Measurements from ENCODE around the gene FHIP1A.

DNA sequence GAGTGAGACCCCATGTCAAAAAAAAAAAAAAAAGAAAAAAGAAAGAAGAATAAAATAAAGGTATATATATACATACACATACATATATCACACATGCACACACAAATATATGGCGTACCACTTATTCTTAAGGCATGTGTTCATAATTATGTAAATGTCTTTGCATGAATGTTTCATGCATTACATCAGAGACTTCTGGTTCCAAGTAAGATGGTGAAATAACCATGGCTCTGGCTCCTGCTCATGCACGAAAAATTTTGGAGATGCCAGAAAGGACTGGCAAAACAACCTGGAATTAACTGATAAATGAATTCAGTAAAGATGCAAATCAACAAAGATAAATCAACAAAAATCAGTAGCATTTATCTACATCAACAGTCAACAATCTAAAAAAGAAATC, 19.7 kb upstream of the FHIP1A start:
- TF ChIP-seq FOXM1 (IDR thresholded peaks at IDR 0.05; ENCODE audit: low read depth) (no peak), TAF1 (IDR thresholded peaks at IDR 0.05; ENCODE audit: borderline replicate concordance, low read depth, low read length) (no peak), JUND (IDR thresholded peaks at IDR 0.05) (no peak), GATA2 (CRISPR knock-in tag; IDR thresholded peaks at IDR 0.05) (no peak), RFX5 (IDR thresholded peaks at IDR 0.05; ENCODE audit: low read length) (no peak), EZH2phosphoT487 (IDR thresholded peaks at IDR 0.05; ENCODE audit: borderline replicate concordance, low read depth) (no peak), POLR2AphosphoS5 (IDR thresholded peaks at IDR 0.05; ENCODE audit: low read depth, low read length) (no peak), EP300 (IDR thresholded peaks at IDR 0.05; ENCODE audit: borderline replicate concordance in 1 of 2, low read depth in 1 of 2, low read length in 1 of 2) (no peak), CHD2 (IDR thresholded peaks at IDR 0.05; ENCODE audit: low read length, partially characterized antibody) (no peak), SIN3A (IDR thresholded peaks at IDR 0.05; ENCODE audit: borderline replicate concordance, low read depth, low read length) (no peak), TEAD4 (IDR thresholded peaks at IDR 0.05; ENCODE audit: borderline replicate concordance, insufficient read depth) (no peak)
- TF ChIP-seq, protein P1, sequence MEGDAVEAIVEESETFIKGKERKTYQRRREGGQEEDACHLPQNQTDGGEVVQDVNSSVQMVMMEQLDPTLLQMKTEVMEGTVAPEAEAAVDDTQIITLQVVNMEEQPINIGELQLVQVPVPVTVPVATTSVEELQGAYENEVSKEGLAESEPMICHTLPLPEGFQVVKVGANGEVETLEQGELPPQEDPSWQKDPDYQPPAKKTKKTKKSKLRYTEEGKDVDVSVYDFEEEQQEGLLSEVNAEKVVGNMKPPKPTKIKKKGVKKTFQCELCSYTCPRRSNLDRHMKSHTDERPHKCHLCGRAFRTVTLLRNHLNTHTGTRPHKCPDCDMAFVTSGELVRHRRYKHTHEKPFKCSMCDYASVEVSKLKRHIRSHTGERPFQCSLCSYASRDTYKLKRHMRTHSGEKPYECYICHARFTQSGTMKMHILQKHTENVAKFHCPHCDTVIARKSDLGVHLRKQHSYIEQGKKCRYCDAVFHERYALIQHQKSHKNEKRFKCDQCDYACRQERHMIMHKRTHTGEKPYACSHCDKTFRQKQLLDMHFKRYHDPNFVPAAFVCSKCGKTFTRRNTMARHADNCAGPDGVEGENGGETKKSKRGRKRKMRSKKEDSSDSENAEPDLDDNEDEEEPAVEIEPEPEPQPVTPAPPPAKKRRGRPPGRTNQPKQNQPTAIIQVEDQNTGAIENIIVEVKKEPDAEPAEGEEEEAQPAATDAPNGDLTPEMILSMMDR (IDR thresholded peaks at IDR 0.05) = no peak
- TF ChIP-seq, protein P2, sequence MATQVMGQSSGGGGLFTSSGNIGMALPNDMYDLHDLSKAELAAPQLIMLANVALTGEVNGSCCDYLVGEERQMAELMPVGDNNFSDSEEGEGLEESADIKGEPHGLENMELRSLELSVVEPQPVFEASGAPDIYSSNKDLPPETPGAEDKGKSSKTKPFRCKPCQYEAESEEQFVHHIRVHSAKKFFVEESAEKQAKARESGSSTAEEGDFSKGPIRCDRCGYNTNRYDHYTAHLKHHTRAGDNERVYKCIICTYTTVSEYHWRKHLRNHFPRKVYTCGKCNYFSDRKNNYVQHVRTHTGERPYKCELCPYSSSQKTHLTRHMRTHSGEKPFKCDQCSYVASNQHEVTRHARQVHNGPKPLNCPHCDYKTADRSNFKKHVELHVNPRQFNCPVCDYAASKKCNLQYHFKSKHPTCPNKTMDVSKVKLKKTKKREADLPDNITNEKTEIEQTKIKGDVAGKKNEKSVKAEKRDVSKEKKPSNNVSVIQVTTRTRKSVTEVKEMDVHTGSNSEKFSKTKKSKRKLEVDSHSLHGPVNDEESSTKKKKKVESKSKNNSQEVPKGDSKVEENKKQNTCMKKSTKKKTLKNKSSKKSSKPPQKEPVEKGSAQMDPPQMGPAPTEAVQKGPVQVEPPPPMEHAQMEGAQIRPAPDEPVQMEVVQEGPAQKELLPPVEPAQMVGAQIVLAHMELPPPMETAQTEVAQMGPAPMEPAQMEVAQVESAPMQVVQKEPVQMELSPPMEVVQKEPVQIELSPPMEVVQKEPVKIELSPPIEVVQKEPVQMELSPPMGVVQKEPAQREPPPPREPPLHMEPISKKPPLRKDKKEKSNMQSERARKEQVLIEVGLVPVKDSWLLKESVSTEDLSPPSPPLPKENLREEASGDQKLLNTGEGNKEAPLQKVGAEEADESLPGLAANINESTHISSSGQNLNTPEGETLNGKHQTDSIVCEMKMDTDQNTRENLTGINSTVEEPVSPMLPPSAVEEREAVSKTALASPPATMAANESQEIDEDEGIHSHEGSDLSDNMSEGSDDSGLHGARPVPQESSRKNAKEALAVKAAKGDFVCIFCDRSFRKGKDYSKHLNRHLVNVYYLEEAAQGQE (IDR thresholded peaks at IDR 0.05; ENCODE audit: low read depth, low read length) = no peak
- TF ChIP-seq, protein P3, sequence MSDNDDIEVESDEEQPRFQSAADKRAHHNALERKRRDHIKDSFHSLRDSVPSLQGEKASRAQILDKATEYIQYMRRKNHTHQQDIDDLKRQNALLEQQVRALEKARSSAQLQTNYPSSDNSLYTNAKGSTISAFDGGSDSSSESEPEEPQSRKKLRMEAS (IDR thresholded peaks at IDR 0.05; ENCODE audit: low read depth) = no peak

Measured in SK-N-SH (cell line).